GM12864 (cell line): ENCODE data around the gene SCRN2.

Source experiments
- DNase-seq: peaks from one replicate; pipeline ENCODE4 v3.0.0-alpha.2; 2011; ENCODE audit warnings: low read depth
- H3K4me3 ChIP-seq: 2 replicates; pipeline ENCODE4 v1.5.1; 2011; ENCODE audit warnings: mild to moderate bottlenecking, low read depth, low read length, control low read depth
- CTCF ChIP-seq: IDR thresholded peaks from 2 replicates; pipeline ENCODE4 v1.5.1; 2011; ENCODE audit warnings: low read depth, mild to moderate bottlenecking, moderate library complexity, low read length, control low read depth, inconsistent platforms; ENCODE audit errors: missing control alignments

The SCRN2 gene

GRCh38 chr17:47857551-47858455 is 16.7 kb upstream of the SCRN2 start:
- no peak for TF ChIP-seq CTCF
- H3K4me3 ChIP-seq = no peak overlapping the region
- DNase-seq = no peak

- DNase-seq = no peak
- no peak overlapping the region for H3K4me3 ChIP-seq
- no peak for TF ChIP-seq CTCF
Observed at GRCh38 chr17:47856830-47857229, 15.8 kb upstream of the SCRN2 start.

- H3K4me3 ChIP-seq = no peak overlapping the region
- TF ChIP-seq CTCF = no peak
Observed at GRCh38 chr17:47855737-47856136, 14.7 kb upstream of the SCRN2 start.

GRCh38 chr17:47853616-47854015 is 12.5 kb upstream of the SCRN2 start:
- no peak overlapping the region for H3K4me3 ChIP-seq
- no peak for DNase-seq
- TF ChIP-seq CTCF = no peak

More at GRCh38 chr17:47855737-47856136, 14.7 kb upstream of the SCRN2 start:
- DNase-seq = no peak

GRCh38 chr17:47852113-47852949 is 11.3 kb upstream of the SCRN2 start:
- no peak overlapping the region for H3K4me3 ChIP-seq
- no peak for TF ChIP-seq CTCF
- no peak for DNase-seq

GRCh38 chr17:47851764-47852112 is 10.7 kb upstream of the SCRN2 start:
- DNase-seq = no peak
- no peak for TF ChIP-seq CTCF
- no peak overlapping the region for H3K4me3 ChIP-seq
